NT2/D1 (cell line): ENCODE measurements around the gene NFAM1.

Source experiments
- DNase-seq: peaks from one replicate; pipeline ENCODE4 v3.0.0-alpha.2; 2011; ENCODE audit warnings: low read depth, low spot score
- H3K27me3 ChIP-seq: 2 replicates; pipeline ENCODE4 v1.6.0; 2011; ENCODE audit warnings: mild to moderate bottlenecking; ENCODE audit not compliant: insufficient read length, insufficient read depth
- H3K36me3 ChIP-seq: 2 replicates; pipeline ENCODE4 v1.6.1; 2011; ENCODE audit warnings: mild to moderate bottlenecking, low read length, mixed read lengths; ENCODE audit not compliant: insufficient read depth, insufficient read length
- H3K4me1 ChIP-seq: 2 replicates; pipeline ENCODE4 v1.5.1; 2011; ENCODE audit not compliant: insufficient read depth, insufficient read length
- H3K4me3 ChIP-seq: 2 replicates; pipeline ENCODE4 v1.5.1; 2011; ENCODE audit warnings: low read depth; ENCODE audit not compliant: insufficient read length
- H3K9ac ChIP-seq: 2 replicates; pipeline ENCODE4 v1.6.0; 2011; ENCODE audit warnings: low read depth; ENCODE audit not compliant: insufficient read length
- H3K9me3 ChIP-seq: 2 replicates; pipeline ENCODE4 v1.5.1; 2011; ENCODE audit warnings: mild to moderate bottlenecking, low read length; ENCODE audit not compliant: insufficient read depth
- SUZ12 ChIP-seq: IDR thresholded peaks from 2 replicates; pipeline ENCODE4 v1.6.1; 2011; ENCODE audit not compliant: insufficient read length, insufficient read depth; ENCODE audit errors: extremely low read depth
- YY1 ChIP-seq: IDR thresholded peaks from 2 replicates; pipeline ENCODE4 v1.6.1; 2011; ENCODE audit not compliant: insufficient read length, insufficient read depth
- ZNF274 ChIP-seq: IDR thresholded peaks from 2 replicates; pipeline ENCODE4 v1.6.1; 2011; ENCODE audit warnings: mild to moderate bottlenecking, low read depth, low read length

The NFAM1 gene

DNA sequence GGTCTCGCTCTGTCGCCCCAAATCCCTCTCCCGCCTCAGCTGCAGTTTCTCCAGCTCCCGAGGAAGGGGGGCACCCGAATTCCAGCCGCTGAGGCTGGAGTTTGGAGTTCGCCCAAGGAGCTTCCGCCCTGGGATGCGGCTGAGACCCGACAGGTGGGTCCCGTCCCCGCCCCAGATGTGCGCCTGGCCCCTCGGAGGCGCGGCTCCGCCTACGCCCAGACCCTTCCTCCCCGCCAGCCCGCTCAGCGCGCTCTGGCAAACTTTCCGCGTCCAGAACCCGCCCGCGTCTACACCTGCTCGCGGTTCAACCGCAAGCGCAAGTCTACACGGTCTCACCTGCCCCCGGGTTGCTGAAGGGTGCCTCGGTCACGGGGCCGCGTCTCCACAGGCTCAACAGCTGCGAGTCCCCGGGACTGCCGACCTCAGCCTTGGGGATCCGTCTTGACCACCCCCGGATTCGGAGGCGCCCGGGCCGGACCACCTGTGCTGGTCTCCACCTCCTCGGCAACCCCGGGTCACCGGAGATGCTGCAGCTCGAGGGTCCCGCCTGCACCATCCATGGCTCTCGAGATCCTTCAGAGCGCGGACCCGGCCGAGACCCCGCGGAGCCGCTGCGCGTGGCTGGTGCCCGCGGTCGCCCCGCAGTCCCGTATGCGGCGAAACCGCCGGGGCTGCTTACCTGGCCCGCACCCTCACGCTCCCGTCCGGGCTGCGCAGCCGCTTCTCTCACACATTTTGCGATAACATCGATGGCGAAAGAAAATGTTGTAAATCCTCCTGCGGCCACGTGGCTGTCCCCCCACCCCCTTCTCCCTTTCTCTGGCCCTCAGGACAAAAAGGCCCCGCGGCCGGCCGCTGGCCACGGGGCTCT, 63.6 kb downstream of the NFAM1 start:
- Histone ChIP-seq H3K4me3 (peak overlapping the region; percentile 68), H3K9ac (peak overlapping the region; percentile 81)

DNA sequence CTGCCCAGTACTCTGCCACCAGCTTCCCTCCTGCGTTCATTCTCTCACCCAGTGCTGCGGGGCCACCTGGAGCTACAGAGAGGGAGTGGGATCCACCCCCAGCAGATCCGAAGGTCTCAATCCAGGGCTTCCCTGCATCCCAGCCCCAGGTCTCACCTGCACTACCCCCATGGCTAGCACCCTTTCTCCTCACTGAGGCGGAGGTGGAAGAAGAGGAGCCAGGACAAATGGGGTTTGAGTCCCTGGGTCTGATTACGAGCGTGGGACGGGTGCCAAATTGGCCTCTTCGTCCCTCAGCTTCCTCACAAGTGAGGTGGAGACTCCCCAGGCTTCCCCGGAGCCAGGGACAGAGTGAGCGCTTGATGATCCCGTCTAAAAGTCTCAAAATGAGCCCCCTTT, 64.2 kb downstream of the NFAM1 start:
- Histone ChIP-seq H3K9me3 (peaks cover 6% of the 10 kb centered on the region; the same call in 1 of the 2 replicates), H3K4me1 (peaks cover 24% of the 10 kb centered on the region), H3K36me3 (no peaks in the 10 kb centered on the region), H3K9ac (peak overlapping the region; percentile 81), H3K4me3 (peak overlapping the region; percentile 68), H3K27me3 (peaks cover 46% of the 10 kb centered on the region)
- no peak for DNase-seq
- TF ChIP-seq SUZ12 (no peak), ZNF274 (no peak), YY1 (no peak)

More for the DNA sequence above, 63.6 kb downstream of the NFAM1 start:
- peaks cover 21% of the 10 kb centered on the region for H3K4me1 ChIP-seq
- DNase-seq, result no peak
- no peaks in the 10 kb centered on the region for H3K36me3 ChIP-seq
- H3K27me3 ChIP-seq, result peaks cover 46% of the 10 kb centered on the region
- TF ChIP-seq SUZ12 (no peak), ZNF274 (no peak), YY1 (no peak)
- peaks cover 6% of the 10 kb centered on the region; the same call in 1 of the 2 replicates for H3K9me3 ChIP-seq

DNA sequence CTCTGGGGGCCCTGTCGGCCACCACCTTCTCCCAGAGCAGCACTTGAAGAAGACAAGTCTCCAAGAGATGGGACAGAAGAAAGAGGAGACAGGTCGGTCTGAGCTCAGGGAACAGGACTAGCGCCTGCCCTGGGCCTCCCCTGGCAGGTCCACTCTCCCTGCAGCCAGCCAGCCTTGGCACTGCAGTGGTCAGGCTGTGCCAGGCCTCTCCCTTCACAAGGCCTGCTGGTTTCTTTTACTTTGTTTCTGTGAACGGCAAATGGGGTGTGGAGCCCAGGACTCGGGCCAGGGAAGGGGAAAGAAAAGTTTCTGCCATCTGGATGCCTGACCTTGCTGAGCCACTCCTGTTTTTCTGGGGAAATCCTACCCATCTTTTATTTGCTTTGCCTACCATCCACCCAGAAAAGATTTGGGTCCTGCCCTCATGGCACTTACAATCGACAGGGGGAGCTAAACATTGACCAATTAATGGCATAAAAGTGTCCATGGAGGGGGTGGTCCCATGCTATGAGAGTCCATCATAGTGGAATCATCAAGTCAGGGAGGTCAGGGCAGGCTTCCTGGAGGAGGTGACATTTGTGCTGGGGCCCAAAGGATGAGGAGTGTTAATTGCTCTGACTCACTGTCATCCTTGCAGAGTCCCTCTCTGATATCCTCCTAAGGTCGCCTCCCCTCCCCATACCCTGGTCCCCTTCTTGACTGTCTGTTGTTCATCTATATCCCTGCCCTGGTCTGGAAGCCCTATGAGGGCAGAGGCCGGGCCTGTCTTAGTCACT, 65.2 kb downstream of the NFAM1 start:
- no peak for DNase-seq
- Histone ChIP-seq H3K4me1 (peaks cover 24% of the 10 kb centered on the region), H3K9me3 (peaks cover 6% of the 10 kb centered on the region; the same call in 1 of the 2 replicates), H3K27me3 (peaks cover 46% of the 10 kb centered on the region), H3K9ac (no peak overlapping the region), H3K4me3 (no peak overlapping the region), H3K36me3 (no peaks in the 10 kb centered on the region)
- no peak for TF ChIP-seq SUZ12
- no peak for TF ChIP-seq ZNF274
- TF ChIP-seq YY1, result no peak

DNA sequence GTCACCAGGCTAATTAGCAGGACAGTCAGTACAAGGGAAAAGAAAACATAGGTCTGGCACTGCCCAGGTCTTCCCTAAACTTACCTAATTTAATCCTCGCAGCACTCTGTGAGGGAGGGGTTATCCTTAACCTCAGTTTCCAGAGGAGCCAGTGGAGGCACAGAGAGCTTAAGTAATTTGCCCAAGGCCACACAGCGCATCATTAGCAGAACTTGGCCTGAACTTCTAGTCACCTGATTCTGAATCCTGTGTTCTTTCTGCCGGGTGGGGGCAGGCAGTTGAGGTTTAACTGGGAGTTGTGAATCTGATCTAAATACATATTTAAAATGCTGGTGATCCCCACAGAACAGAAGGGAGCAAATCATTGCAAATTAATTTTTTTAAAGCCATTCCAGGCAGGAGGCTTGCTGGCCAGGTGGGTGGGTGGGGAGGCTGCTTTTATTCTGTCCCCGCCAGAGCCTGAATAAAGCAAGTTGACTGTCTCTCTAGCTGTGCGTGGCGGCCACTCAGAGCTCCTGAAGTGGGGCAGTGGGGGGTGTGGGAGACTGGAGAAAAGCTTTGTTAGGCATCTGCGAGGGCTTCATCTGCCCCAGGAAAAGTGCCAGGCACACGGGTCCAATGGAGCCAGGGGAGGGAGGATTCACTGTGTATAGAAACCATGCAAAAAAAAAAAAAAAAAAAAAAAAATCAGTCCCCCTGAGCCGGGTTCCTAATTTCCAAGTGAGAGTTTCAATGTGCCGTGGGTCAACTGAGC, 66.1 kb downstream of the NFAM1 start:
- Histone ChIP-seq H3K36me3 (no peaks in the 10 kb centered on the region), H3K9ac (peak overlapping the region; percentile 64), H3K4me1 (peaks cover 24% of the 10 kb centered on the region), H3K27me3 (peaks cover 39% of the 10 kb centered on the region), H3K9me3 (peaks cover 6% of the 10 kb centered on the region; the same call in 1 of the 2 replicates), H3K4me3 (no peak overlapping the region)
- TF ChIP-seq YY1 (no peak), SUZ12 (no peak), ZNF274 (no peak)
- DNase-seq, result no peak

DNA sequence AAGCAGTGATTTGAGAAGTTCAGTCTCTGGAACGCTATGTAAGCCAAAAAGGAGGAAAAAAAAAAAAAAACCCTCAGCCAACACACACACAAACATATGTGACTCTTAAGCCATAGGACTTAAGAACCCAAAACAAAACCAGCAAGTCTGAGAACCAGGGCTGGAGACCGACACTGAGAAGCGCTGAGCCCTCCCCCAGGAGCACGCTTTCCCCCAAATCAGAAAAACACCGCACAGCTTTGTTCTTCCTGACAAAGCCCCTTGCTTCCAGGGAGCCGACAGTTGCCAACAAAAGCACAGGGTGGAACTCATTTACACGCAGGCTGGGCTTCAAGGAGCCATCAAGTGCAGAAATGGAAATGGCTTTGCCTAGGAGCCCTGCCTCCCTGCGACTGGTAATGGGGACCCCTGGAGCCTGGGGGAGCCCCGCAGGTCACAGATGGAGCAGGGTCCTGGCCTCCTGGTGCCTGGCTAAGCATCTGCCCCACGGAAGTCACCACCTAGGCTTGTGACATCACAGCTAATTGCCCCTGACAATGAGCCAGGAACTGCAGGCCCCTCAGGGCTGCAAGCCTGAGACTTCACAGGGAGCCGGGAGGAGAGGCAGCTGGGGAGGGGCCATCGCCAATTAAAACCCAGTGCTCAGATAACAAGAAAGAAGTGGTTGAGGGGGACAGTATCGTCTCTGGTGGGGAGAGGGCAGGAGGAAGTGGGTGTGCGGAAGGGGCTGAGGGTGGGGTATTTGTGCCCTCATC, 66.9 kb downstream of the NFAM1 start:
- TF ChIP-seq SUZ12, result no peak
- TF ChIP-seq ZNF274, result no peak
- no peak for TF ChIP-seq YY1
- peaks cover 6% of the 10 kb centered on the region; the same call in 1 of the 2 replicates for H3K9me3 ChIP-seq
- H3K36me3 ChIP-seq, result no peaks in the 10 kb centered on the region
- peaks cover 34% of the 10 kb centered on the region for H3K27me3 ChIP-seq
- H3K4me3 ChIP-seq, result peak overlapping the region; percentile 8
- H3K9ac ChIP-seq, result peak overlapping the region; percentile 64
- DNase-seq, result peak; percentile 55
- peaks cover 24% of the 10 kb centered on the region for H3K4me1 ChIP-seq

DNA sequence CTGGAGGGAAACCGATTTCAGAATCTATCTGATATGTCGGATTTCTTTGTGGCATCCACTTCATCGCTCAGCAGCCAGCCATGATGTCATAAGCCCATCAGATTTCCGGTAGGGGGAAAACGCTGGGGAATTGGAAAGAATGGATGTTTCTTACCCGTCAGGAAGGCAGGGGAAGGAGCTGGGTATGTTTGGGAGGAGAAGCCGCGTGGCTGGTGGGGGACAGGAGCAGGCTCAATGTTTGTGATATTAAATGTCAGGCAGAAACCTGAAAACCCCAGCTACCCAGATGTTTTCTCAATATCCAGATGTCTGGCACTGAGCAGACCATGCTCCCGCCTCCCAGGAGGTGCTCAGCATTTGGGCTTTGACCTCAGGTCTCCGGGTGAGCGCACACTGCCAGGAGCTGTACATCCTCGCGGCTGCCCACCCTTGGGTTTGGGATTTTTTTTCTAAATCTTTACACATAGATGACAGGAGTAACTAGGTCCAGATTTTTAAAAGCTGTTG, 67.5 kb downstream of the NFAM1 start:
- peak overlapping the region; percentile 58 for H3K9ac ChIP-seq
- H3K4me3 ChIP-seq, result no peak overlapping the region

More for the DNA sequence above, 67.5 kb downstream of the NFAM1 start:
- peaks cover 30% of the 10 kb centered on the region for H3K27me3 ChIP-seq
- H3K9me3 ChIP-seq, result peaks cover 6% of the 10 kb centered on the region; the same call in 1 of the 2 replicates
- TF ChIP-seq ZNF274 (no peak), YY1 (no peak), SUZ12 (no peak)
- no peak for DNase-seq
- peaks cover 22% of the 10 kb centered on the region for H3K4me1 ChIP-seq
- no peaks in the 10 kb centered on the region for H3K36me3 ChIP-seq
